Suprapubic skin (tissue), 4 donors: ENCODE data around the gene MUCL3.

Source experiments
- EP300 ChIP-seq: sonication (generic); formaldehyde crosslinking; IDR thresholded peaks from one replicate; pipeline ENCODE4 v1.6.1; 2017; ENCODE audit warnings: antibody characterized with exemption
- POLR2A ChIP-seq, 2 donors: fragments of 450-650 bp; IDR thresholded peaks; one replicate each; pipeline ENCODE4 v1.6.1; 2017; ENCODE audit warnings: antibody characterized with exemption in 2 of 2, mild to moderate bottlenecking in 2 of 2, moderate library complexity in 2 of 2
- POLR2AphosphoS5 ChIP-seq, 3 donors: sonication (generic); formaldehyde crosslinking; IDR thresholded peaks; one replicate each; pipeline ENCODE4 v1.6.1; 2017; ENCODE audit warnings: antibody characterized with exemption in 3 of 3
- TF ChIP-seq, protein P1 (sequence below), 2 donors: fragments of 200-600 bp in 1 of 2; fragments of 450-650 bp in 1 of 2; sonication (generic) in 1 of 2; IDR thresholded peaks; one replicate each; pipeline ENCODE4 v1.5.1; 2016 to 2019; ENCODE audit warnings: antibody characterized with exemption in 2 of 2, mild to moderate bottlenecking in 1 of 2, moderate library complexity in 1 of 2

DNA sequence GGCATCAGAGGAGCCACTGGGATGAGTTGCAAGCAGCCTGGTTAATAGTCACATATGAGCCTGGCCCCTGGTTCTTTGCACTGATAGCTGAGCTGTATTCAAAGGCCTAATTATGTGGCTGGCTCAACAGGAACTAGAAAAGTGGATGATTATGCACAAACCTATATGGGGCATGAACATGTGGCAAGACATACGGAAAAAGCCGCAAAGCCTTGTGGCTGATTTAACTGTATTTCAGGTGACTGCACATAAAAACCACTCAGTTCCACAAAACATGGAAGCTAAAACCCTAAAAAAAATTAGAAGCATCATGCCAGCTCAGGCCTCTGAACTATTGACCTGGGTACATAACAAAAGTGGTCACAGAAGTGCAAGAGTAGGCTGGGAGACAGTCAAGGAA lies 56.5 kb downstream of the MUCL3 start:
- TF ChIP-seq, protein P1, sequence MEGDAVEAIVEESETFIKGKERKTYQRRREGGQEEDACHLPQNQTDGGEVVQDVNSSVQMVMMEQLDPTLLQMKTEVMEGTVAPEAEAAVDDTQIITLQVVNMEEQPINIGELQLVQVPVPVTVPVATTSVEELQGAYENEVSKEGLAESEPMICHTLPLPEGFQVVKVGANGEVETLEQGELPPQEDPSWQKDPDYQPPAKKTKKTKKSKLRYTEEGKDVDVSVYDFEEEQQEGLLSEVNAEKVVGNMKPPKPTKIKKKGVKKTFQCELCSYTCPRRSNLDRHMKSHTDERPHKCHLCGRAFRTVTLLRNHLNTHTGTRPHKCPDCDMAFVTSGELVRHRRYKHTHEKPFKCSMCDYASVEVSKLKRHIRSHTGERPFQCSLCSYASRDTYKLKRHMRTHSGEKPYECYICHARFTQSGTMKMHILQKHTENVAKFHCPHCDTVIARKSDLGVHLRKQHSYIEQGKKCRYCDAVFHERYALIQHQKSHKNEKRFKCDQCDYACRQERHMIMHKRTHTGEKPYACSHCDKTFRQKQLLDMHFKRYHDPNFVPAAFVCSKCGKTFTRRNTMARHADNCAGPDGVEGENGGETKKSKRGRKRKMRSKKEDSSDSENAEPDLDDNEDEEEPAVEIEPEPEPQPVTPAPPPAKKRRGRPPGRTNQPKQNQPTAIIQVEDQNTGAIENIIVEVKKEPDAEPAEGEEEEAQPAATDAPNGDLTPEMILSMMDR (IDR thresholded peaks at IDR 0.05) = no peak
- TF ChIP-seq POLR2AphosphoS5 (IDR thresholded peaks at IDR 0.05) = no peak
- TF ChIP-seq EP300 = no peak
- TF ChIP-seq POLR2A (IDR thresholded peaks at IDR 0.05) = no peak
